Measurements from ENCODE around the gene ZNF581. TPM values are rescaled to one million over a fixed set of nuclear protein-coding genes. Genes with fewer than 3 reads are reported as not detected.
A peak's percentile ranks its signal among the peaks of the same experiment; 100 is the strongest.

ZNF581 gene
- total RNA-seq, 4 donors from 2014 or later: 11.1 to 23.9 (median 15.8) TPM

DNA sequence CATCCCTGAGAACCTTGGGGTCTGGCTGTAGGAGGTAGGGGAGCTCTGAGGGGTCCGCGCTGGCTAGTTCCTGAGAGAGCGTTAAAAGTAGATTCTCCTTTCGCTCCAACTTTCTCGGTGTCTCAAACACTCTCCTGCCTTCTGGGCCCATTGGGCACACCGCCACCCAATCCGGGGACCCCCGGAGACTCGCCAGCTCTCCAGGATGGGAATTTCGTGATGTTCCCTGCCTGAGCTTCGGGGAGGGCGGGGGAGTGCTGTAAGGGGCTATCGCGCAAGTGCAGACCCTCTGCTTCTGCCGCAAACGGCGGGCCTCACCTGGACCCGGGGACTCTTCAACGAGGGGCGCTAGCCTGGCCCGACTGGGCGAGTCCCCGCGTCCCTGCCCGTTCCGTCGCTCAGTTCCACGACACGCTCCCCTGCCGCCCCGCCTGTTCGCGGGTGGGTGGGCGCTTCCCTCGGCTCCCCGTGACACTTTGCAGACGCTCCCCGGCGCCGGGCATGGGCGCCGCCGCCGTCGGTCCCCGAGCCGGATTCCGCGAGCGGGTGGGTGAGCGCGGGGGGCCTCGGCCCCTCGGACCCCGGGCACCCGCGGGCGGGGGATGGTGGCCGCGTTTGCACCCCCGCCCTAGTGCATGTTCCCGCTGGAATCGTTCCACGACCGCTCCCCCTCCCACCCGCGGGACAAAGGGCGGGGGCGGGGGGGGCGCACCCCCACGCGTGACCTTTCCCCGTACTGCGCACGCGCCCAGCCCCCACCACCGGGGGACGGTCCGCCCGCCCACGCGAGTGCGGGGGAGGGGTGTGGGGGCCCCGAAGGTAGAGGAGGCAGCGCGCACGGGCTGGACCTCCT lies 4.5 kb downstream of the ZNF581 start, which contains the start of gene CCDC106:
TSS of gene CCDC106 (plus strand) at position 481 of the 853 bp plus-strand sequence. CDS start 835 bp downstream, outside the sequence.
- Histone ChIP-seq H3K36me3 (peaks cover 0 to 5% of the 10 kb centered on the region in 2 donors), H3K4me1 (peaks cover 25 to 35% of the 10 kb centered on the region in 2 donors), H3K27ac (peak within 1 kb of the TSS; percentile 76 to 84 (median 83)), H3K27me3 (no peaks in the 10 kb centered on the region), H3K4me3 (replicated peaks in 1 of 3) (peak within 1 kb of the TSS; percentile 42 to 93 (median 82)), H3K9me3 (no peaks in the 10 kb centered on the region)
- TF ChIP-seq POLR2A (IDR thresholded peaks at IDR 0.05) (no peak), CTCF (IDR thresholded peaks at IDR 0.05) (no peak)
- peak; percentile 71 to 73 for DNase-seq
- 0 to 1% methylated on average over 4 to 35 of the region's 87 CpGs for WGBS, 2 donors
- intact Hi-C loops (cut with DNase I): no loop called here

- TF ChIP-seq POLR2A (IDR thresholded peaks at IDR 0.05): no peak
- TF ChIP-seq CTCF (IDR thresholded peaks at IDR 0.05): no peak
- no peak for DNase-seq
- H3K27me3 ChIP-seq: no peaks in the 10 kb centered on the region
- peak overlapping the region; percentile 76 to 84 (median 83) for H3K27ac ChIP-seq
- WGBS, 2 donors: 24 to 25% methylated on average over 15 to 19 of the region's 25 CpGs
- intact Hi-C loops (cut with DNase I): no loop called here
- peaks cover 29 to 35% of the 10 kb centered on the region in 2 donors for H3K4me1 ChIP-seq
- H3K4me3 ChIP-seq (replicated peaks in 1 of 3): peak overlapping the region; percentile 42 to 93 (median 82)
- no peaks in the 10 kb centered on the region for H3K9me3 ChIP-seq
- H3K36me3 ChIP-seq: peaks cover 0 to 5% of the 10 kb centered on the region in 2 donors
These were observed 5.3 kb downstream of the ZNF581 start for GRCh38 chr19:55648585-55649267.

GRCh38 chr19:55649268-55650125 lies 6.0 kb downstream of the ZNF581 start:
- intact Hi-C loops (cut with DNase I): loop anchor here (10.0 kb wide), 1 partner anchor 265 kb away; the partner anchor contains the start of genes RPL28 and TMEM238
- WGBS, 2 donors: 81 to 91% methylated on average over 14 to 17 of the region's 17 CpGs
- H3K9me3 ChIP-seq: no peaks in the 10 kb centered on the region
- no peaks in the 10 kb centered on the region for H3K27me3 ChIP-seq
- peaks cover 22 to 29% of the 10 kb centered on the region in 2 donors for H3K4me1 ChIP-seq
- H3K4me3 ChIP-seq (replicated peaks in 1 of 3): peak overlapping the region in 1 of 3 donors; percentile 93
- TF ChIP-seq POLR2A (IDR thresholded peaks at IDR 0.05): no peak
- H3K36me3 ChIP-seq: peaks cover 0 to 5% of the 10 kb centered on the region in 2 donors
- DNase-seq: no peak
- no peak overlapping the region for H3K27ac ChIP-seq

DNA sequence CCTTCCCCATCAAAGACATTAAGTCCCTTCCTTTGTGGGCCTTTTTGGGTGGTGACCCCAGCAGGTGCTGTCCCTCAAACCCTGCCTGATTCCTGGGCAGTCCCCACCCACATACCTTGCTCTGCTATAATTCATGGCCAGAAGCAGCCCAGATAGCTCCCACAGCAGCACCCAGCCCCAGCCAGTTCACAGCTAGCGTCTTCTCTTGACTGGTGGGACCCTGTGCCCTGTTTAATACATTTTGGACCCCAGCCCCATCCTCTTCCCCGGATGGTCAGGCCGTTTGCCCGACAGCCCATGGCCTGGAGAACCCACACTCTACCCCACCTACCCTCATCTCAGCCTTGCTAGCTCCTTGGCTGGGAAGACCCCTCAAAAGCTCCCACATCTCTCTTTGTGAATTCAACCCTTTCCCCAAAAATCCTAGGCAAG lies 6.7 kb downstream of the ZNF581 start:
- Histone ChIP-seq H3K27me3 (no peaks in the 10 kb centered on the region), H3K4me1 (peaks cover 22 to 25% of the 10 kb centered on the region in 2 donors), H3K4me3 (replicated peaks in 1 of 3) (no peak overlapping the region), H3K27ac (no peak overlapping the region), H3K9me3 (no peaks in the 10 kb centered on the region), H3K36me3 (peaks cover 0 to 5% of the 10 kb centered on the region in 2 donors)
- intact Hi-C loops (cut with DNase I): loop anchor here (10.0 kb wide), 1 partner anchor 265 kb away; the partner anchor contains the start of genes RPL28 and TMEM238
- TF ChIP-seq POLR2A (IDR thresholded peaks at IDR 0.05) (no peak), CTCF (IDR thresholded peaks at IDR 0.05) (no peak)
- no peak for DNase-seq
- WGBS, 2 donors: 91 to 92% methylated on average over 4 of the region's 4 CpGs

Measured in thyroid gland (tissue), 4 donors.